NCI-H748 treated with DMSO at 0.1 percent for 48 hours (cell line): ENCODE results near the gene DLGAP1.

Experiments used
- DNase-seq: peaks from one replicate; lab custom pipeline; 2025; lab: John Stamatoyannopoulos, UW

Gene DLGAP1

GRCh38 chr18:3538954-3539617 lies 916.0 kb downstream of the DLGAP1 start:
- no peak for DNase-seq

GRCh38 chr18:3538456-3538855 lies 916.7 kb downstream of the DLGAP1 start:
- no peak for DNase-seq

GRCh38 chr18:3530807-3531206 lies 924.3 kb downstream of the DLGAP1 start:
- no peak for DNase-seq

GRCh38 chr18:3529601-3530000 lies 925.5 kb downstream of the DLGAP1 start:
- DNase-seq, result peak; percentile 44

- DNase-seq, result no peak
Measured at GRCh38 chr18:3529077-3529476, 926.0 kb downstream of the DLGAP1 start.

GRCh38 chr18:3528231-3528630 lies 926.9 kb downstream of the DLGAP1 start:
- DNase-seq, result no peak

- peak; percentile 94 for DNase-seq
Measured at GRCh38 chr18:3526421-3527354, 928.4 kb downstream of the DLGAP1 start.

GRCh38 chr18:3525870-3526420 lies 929.2 kb downstream of the DLGAP1 start:
- DNase-seq, result no peak

- no peak for DNase-seq
Measured at GRCh38 chr18:3524706-3525105, 930.4 kb downstream of the DLGAP1 start.

- no peak for DNase-seq
Measured at GRCh38 chr18:3520230-3521085, 934.6 kb downstream of the DLGAP1 start.

GRCh38 chr18:3514312-3515216 lies 940.5 kb downstream of the DLGAP1 start:
- DNase-seq, result no peak

GRCh38 chr18:3513481-3513880 lies 941.6 kb downstream of the DLGAP1 start:
- DNase-seq, result no peak

GRCh38 chr18:3511980-3512379 lies 943.1 kb downstream of the DLGAP1 start:
- no peak for DNase-seq

GRCh38 chr18:3510896-3511295 lies 944.2 kb downstream of the DLGAP1 start:
- DNase-seq, result no peak

GRCh38 chr18:3510024-3510423 lies 945.1 kb downstream of the DLGAP1 start:
- DNase-seq, result no peak

GRCh38 chr18:3508576-3509549 lies 946.2 kb downstream of the DLGAP1 start:
- DNase-seq, result no peak

GRCh38 chr18:3504637-3505036 lies 950.5 kb downstream of the DLGAP1 start:
- no peak for DNase-seq

GRCh38 chr18:3502650-3503049 lies 952.5 kb downstream of the DLGAP1 start:
- DNase-seq, result no peak

GRCh38 chr18:3500016-3500415 lies 955.1 kb downstream of the DLGAP1 start:
- DNase-seq, result no peak

- DNase-seq, result no peak
Measured at GRCh38 chr18:3499501-3499900, 955.6 kb downstream of the DLGAP1 start.
